NAMALWA (cell line): ENCODE results near the gene ZNF750.

Experiments
- DNase-seq: peaks from one replicate; pipeline ENCODE4 v3.0.0-alpha.2; 2015; ENCODE audit warnings: low spot score

Gene ZNF750

DNA sequence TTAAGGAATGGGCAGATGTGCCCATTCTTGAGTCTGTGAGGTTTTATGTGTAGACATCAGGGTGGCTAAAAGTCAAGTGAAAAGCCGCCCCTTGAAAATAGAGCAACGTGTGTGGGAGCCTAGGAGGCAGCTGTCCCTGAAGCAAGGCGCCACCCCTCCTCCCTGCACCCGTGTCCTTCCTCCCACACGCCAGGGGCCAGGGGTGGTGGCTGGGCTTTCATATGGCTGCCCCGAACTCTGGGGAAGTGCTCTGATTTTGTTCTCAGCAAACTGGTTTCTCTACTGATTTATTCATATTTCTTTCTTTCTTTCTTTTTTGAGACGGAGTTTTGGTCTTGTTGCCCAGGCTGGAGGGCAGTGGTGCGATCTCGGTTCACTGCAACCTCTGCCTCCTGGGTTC lies 4.7 kb downstream of the ZNF750 start:
- DNase-seq = no peak

DNA sequence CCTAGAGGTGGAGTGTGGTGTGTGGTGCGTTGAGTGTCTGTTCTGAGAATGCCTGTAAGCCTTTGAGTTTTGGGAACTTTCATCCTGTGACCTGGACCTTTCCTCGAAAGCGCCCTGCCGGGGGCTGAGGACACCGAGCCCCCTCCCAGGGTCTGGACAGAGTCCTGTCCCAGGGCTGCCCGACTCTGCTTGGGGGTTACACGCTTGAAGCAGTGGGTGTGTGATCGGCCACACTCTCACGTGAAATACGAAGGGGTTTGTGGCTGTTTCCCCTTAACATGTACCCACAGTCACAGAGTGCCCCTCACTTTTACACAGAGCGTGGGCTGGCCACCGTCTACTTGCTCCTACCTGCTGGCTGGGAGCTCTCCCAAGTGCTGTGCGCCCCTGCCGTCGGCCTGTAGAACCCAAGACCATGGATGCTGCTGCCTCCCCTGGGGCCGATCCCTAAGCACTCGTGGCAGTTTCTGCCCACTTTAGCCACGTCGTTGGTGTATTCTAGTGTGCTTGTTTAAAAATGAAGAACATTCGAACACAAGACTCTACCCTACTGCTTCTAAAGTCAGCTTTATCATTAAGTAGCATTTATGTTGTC lies 6.8 kb downstream of the ZNF750 start:
- DNase-seq = no peak

DNA sequence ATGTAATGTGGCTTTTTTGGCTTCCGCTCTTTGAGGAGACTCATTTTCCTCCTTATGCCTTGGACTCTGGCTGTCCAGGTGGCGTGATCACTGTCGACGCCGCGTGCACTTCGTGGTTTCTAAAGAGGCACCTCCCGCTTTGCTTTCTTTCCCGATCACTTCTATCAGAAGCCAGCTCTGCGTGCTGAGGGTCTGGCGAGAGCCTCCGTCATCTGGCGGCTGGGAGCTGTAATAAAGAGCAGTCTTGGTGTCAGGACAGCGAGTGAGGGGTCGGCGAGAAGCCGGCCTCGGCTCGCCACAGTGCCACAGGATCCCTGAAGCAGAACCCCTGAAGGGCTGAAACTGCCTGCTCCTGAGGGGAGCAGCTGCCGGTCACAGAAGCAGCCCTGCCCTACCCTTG lies 7.4 kb downstream of the ZNF750 start:
- no peak for DNase-seq

DNA sequence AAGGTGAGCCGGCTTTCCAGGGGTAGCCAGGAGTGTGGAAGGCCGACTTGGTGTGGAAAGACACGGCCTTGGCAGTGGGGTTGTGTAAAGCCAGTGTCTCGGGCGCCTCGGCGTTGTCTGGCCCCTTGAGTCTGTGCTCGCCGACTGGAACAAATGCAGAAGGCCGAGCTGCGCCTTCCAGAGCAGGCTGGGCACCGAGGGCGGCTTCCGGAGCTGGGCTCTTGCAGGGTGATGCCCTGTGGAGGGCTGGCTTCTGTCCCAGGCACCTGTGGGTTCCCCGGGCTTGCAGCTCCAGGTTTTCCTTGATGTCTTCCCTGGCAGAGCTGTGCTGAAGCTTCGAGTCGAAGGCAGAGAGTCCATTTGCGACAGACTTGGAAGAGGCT lies 8.0 kb downstream of the ZNF750 start:
- DNase-seq = no peak

DNA sequence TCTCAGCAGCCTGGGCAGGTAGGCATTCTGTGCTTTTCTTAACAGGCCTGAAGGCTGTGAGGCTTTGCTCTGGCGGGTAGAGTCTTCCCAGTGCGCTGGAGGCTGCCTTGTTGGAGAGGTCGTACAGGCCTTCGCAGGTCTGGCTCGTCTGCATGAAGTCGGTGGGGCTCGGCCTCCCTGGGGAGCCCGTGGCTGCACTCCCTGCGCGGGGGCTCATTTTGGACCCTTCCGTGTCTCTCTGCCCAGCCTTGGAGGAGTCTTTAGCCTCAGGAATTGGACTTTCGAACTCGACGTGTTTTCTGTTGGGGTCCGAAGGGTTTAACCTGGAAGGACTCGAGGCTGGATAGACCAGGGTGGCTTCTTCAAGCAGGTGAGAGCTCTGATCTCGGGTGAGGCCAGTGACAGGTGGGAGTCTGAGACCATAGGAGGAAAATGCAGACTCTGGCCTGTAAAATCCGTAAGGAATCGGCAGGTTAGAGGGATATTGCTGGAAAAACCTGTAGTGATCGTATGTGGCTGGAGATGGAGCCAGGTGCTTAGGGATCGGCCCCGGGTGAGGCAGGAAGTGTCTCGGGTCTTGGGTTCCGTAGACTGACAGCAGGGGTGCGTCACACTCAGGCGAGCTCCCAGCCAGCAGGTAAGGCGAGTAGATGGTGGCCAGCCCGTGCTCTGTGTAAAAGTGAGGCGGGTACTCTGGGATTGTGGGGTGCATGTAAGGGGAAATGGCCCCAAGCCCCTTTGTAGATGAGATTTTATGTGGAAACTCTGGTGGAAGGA lies 8.6 kb downstream of the ZNF750 start:
- no peak for DNase-seq

DNA sequence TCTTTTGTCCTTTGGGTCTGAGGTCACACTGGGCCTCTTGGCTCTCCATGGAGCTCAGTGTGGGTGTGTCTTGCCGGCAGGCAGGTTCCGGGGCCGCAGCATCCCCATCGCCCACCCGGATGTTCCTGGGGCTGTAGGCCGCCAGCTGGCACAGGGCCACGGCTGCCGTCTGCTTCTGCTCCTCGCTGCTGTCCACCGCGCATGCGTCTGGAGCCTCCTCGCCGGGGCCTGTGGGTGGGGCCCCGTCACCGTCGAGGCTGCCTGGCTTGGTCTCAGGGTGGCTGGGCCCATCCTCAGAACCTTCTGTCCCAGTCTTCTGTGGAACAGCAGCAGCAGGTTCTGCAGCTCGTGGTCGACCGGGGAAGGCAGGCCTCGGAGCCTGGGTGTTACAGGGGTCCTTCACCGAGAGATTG lies 9.6 kb downstream of the ZNF750 start:
- no peak for DNase-seq

DNA sequence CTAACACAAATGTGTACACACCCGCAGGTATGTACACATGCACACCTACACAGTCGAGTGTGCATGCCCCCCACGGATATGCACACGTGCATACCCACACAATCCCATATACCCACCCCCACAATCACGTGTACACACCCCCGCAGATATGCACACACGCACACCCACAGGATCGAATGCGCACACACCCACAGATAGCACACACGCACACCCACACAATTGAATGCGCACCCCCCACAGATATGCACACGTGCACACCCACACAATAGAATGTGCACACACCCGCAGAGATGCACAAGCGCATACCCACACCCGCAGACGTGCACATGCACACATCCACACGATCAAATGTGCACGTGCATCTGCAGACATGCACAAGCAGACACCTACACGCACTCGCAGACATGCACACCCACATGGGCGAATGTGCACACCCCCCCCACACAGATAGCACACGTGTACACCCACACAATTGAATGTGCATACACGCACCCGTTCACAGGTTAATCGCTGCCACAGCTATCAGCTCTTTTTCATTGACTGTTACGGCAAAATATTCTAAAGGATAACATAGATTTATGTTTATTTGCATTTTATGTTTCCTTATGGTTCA lies 10.8 kb downstream of the ZNF750 start:
- DNase-seq = no peak

DNA sequence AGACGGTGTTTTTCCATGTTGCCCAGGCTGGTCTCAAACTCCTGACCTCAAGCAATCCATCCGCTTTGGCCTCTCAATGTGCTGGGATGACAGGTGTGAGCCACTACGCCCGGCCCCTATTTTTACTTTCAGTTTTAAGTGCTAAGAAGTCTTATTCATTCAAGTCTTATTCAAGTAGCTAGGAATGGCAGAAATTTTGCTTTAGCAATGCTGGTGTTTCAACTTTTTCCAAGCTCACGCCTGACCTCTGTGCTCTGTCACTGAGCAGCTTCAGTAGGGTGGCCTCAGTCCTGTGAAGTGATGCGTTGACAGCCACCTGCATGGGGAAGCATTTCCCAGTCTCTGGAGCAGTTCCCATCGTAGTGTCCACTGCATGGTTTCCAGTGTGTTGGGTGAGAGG lies 12.9 kb downstream of the ZNF750 start:
- no peak for DNase-seq

DNA sequence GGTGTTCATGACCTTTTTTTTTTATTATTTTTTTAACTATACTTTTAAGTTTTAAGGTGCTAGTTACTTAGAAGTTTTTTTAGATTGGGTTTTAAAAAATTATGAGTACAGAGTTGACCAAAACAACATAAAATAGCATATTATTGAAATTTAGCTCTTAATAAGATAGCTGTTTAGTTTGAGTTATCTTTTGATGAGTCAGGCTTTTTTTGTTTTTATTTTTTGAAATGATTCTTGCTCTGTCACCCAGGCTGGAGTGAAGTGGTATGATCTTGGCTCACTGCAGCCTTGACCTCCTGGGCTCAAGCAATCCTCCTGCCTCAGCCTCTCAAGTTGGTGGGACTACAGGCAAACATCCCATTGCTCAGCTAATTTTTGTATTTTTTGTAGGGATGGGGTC lies 13.6 kb downstream of the ZNF750 start:
- no peak for DNase-seq

DNA sequence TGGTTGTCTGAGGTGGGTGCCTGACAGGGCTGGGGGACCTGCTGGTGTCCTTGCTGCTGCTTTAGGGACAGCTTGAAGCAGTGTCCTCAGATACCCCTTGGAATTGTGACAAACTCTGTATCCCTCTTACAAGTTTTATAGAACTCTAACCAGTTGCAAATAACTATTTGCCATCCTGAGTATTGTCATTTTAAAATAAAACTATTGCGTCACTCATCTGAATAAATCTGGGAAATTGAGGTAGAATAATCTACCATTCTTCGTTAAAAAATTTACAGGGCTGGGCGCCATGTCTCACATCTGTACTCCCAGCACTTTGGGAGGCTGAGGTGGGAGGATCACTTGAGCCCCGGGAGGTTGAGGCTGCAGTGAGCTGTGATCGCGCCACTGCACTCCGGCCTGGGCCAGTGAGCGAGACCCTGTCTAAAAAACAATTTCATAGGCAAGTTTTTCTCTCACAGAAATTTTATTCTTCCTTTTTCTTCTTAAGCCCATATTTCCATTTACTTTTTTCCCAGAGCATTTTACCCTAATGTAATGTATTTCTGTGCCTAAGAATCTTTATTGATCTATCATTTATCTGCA lies 14.2 kb downstream of the ZNF750 start:
- DNase-seq = no peak

DNA sequence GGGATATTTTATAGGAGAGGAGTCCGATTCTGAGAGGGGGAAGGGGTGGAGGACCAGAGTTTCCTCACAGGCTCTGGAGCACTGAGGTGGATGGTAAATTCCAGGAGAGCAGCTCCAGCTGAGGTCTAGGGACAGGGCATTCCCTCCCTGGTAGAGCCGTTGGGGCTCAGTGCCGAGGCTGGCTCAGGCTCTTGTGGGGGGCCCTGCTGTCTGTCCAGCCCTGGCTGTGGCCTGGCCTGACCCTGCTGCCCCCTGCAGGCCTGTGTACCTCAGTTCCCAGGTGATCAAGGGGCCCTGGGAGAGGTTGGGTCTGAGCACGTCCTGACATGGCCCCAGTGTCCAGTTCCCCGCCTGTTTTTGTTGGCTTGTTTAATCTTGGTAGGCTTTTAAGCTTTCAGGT lies 16.8 kb downstream of the ZNF750 start:
- DNase-seq = no peak

DNA sequence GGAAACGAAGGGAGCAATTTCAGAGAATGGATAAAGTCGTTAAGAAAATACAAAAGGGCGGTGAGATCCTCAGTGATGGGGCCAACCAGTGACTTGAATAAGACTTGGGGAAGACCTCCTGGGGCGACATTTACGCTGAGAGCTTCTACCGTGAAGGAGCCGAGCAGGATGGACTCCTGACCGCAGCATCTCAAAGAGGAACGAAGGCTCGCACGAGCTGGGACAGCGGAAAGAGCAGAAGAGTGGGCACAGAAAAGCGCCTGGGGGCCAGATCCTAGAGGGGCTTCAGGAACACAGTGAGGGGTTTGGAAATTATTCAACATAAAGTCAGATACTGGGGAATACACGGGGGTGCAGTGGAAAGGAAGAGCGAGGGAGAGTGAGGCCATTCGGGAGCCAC lies 17.5 kb downstream of the ZNF750 start:
- DNase-seq = no peak

DNA sequence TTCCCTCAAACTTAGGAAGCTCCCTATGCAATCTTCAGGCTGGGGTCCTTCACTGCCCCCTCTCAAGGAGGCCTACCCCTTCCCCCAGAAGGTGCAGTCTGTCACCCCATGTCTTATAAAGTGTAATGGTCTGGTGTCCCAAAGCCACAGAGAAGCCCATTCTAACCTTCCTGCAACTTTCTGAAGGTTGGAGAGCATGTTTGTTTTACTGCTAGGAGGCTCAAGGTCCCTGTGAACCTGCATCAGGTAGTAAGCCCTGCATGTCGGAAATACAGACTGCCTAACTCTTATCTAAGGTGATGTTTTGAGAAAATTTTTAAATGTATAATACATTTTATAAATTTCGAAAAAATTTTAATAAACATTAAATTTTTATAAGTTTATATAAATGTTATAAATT lies 18.3 kb downstream of the ZNF750 start:
- no peak for DNase-seq

DNA sequence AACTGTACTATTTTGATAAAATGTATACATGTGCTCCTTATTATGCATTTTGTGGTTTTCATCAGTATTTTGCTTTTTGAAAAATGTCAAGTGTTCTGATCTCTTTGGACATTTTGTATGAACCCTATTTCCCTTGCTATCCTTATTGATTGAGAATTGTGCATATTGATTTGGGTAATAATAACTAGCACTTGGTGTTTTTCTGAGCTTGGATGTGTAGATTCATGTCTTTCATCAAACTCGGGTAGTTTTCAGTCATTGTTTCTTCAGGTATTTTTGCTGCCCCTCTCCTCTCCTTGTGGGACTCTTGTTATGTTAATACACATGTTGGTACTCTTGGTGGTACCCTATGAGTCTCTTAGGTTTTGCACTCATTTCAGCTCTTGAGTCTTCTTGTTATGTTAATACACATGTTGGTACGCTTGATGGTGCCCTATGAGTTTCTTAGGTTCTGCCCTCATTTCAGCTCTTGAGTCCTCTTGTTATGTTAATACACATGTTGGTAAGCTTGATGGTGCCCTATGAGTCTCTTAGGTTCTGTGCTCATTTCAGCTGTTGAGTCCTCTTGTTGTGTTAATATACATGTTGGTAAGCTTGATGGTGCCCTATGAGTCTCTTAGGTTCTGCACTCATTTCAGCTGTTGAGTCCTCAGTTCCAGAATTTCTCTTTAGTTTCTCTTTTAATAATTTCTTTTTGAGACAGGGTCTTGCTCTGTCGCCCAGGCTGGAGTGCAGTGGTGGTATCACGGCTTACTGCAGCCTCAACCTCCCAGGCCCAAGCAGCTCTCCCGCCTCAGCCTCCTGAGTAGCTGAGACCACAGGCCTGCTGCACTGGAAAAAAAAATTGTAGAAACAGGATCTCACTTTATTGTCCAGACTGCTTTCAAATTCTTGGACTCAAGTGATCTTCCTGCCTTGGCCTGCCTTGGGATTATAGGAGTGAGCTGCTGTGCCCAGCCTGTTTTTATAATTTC lies 19.3 kb downstream of the ZNF750 start:
- DNase-seq = no peak

DNA sequence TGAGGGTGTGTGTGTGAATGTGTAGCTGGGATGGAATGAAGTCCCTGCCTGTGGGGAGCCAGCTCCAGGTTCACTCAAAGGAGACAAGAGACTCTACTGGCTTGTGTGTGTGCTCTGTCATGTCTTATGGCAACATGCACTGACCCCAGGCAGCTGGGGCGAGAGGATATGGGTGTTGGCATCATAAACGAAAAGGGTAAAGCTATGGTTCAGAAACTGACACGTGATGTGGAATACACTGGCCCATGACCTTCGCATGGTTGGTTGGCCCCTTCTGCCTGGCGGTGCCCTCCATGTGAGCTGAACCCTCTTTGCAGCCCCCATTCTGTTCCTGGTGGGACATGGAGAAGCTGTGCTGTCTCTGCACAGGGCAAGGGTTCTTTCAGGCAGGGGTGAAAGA lies 21.9 kb downstream of the ZNF750 start:
- DNase-seq = no peak

DNA sequence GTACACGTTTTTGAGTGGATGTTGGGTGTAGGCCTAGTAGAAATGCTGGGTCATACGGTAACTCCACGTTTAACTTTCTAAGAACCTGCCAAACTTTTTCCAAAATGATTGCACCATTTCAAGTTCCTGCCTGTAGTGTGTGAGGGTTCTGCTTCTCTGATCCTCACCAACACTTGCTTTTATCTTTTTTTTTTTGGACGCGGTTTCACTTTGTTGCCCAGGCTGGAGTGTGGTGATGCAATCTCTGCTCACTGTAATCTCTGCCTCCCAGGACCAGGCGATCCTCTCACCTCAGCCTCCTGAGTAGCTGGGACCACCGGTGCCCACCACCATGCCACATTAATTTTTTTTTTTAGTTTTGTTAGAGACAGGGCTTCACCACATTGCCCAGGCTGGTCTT lies 23.5 kb downstream of the ZNF750 start:
- DNase-seq = no peak

DNA sequence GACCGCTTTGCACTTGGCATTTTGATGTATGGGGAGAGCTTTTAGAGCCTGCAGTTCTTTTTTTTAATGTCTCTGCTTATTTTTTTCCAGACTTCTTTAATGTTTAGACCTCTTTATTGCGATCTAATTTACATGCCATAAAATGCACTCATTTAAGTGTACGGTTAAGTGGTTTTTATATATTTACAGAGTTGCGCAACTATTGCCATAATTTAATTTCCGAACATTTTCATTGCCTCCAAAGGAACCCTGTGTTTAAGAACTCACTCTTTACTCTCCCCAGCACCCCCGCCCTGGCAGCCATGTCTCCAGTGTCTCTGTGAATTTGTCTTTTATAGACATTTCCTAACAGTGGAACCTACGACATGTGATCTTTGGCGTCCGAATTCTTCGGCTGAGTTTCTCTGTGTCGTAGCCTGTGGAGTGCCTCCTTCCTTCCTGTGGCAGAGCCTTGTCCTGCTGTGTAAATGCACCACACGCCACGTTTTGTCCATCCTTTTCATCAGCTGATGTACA lies 24.0 kb downstream of the ZNF750 start:
- DNase-seq = no peak

DNA sequence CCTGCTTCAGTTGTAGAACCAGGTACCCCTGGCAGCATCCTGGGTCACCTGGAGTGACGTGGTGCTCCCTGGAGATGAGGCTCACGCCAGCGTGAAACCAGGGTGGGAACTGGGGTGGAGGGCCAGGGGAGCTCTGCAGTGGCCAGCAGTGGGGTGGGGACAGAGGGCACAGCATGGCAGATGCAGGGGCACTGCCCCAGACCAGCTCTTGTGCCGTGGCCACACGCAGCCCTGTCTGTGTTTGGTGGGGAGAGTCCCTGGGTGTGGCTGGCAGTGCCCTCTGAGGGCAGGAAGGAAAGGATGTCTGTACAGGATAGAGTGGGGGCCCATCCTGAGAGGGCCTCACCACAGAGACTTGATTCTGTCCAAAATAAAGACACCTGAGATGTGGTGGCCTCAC lies 24.5 kb downstream of the ZNF750 start:
- DNase-seq = no peak

DNA sequence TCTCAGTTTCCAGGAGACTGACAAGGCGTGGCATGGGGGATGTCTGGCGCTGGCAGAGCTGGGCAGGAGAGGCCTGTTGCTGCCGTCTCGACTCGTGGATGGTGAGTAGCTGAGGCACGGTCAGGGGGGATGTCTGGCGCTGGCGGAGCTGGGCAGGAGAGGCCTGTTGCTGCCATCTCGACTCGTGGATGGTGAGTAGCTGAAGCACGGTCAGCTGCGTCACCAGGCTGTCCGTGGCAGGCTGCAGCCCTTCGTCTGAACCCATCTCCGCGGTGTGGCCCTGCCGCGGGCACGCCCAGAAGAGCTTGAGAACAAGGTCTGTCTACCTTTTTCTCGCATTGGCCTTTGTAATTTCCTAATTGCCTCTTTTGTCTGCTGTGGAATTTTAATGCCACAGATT lies 25.0 kb downstream of the ZNF750 start:
- DNase-seq = no peak

DNA sequence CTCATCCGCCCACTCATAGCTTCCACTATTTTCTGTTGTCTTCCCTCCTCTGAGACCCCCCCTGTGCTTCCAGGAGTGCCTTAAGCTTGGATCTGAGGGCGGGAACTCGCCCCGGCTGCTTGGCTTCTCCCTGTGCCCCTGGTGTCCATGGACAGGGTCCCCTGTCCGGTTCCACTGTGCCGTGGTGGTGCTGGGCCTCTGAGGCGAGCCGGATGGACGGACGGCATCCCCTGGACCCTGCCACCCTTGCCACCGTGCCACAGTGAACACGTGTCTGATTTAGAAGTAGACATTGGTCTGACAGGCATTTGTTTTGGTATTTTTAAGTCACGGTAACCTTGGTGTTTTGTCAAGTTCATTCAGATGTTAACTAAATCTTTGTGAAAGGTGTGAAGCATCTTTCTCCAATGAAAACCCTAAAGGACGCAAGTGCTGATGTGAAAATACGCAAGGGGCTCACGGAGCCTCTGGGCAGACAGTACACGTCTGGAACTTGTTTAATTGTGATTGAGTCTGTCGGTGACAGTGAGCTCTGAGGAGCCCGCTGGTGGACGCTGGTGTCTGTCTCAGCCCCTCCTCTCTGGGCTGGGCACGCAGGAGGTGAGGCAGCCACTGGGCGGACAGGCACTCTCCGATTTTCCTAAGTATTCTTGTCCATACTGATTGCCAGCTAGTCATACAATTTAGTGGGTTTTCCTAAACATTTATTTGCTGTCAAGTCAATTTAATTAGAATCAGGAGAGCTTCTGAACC lies 26.3 kb downstream of the ZNF750 start:
- DNase-seq = no peak

DNA sequence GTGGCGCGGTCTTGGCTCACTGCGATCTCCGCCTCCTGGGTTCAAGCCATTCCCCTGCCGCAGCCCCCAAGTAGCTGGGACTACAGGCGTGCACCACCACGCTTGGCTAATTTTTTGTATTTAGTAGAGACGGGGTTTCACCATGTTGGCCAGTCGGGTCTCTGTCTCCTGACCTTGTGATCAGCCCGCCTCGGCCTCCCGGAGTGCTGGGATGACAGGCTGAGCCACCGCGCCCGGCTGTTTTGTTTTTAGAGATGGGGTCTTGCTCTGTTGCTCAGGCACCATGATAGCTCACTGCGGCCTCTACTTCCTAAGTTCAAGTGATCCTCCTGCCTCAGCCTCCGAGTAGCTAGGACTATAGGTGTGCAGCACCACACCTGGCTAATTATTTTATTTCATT lies 27.2 kb downstream of the ZNF750 start:
- no peak for DNase-seq
